RKO (cell line): Measurements from ENCODE around the gene QRFPR.
"Not testable (repeated sequence)": the region's sequence is repeated elsewhere in the genome, so short reads cannot be mapped to it uniquely, and the experiment has no call there.

ENCODE experiments used
- DNase-seq: peaks from one replicate; pipeline ENCODE4 v3.0.0-alpha.2; 2016; ENCODE audit warnings: low spot score

Gene QRFPR

DNA sequence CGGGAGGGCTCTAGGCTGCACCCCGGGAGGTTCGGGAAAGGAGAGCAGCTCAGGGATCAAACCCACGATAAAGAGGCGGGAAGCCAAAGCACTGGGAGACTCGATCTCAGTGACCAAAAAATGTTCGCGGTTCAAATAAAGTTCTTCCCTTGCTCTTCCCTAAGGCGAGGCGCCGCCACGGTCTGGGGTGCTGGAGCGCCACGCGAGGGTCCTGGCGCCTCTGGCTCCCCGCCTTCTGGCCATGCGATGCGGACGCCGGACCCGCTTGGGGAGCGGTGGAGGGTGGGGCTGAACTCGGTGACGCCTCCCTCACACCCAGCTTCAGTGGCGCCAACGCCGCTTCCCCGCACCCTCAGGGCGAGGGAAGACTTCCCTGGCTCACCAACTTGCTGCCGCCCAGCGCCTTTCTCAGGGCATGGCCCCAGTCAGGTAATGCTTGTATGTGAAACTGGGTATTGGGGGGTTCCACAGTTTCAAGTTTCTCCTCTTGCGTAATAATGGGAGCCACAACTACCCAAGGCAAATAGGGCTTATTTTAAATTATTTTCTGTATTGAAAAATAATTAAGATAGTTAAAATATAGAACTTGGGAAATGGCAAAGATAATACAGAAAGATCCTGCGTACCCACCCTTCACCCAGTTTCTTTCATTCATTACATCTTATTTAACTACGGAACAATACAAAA lies at the start of gene QRFPR:
TSS of gene QRFPR (minus strand) at position 243 of the 687 bp plus-strand sequence. CDS start 371 bp downstream, outside the sequence.
- DNase-seq, result no peak

DNA sequence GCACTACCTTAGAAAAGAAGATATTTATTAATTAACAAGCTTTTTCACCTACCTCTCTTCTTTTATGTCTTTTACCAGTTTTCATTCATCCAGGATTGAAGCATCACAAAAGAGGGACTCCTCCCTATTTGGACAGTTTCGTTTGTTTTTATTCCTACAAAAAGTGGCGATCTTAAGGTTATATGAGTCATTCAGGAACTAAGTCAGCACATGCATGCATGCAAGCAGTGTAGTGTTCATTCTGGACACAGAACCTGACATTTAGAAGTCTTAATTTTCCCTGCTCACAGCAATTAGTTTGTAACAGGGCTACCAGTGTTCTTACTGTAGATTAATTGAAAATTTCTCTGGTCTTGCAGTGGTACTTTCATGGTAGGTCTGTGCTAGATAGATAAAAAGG lies 47.9 kb upstream of the QRFPR start:
- DNase-seq, result peak; percentile 30

DNA sequence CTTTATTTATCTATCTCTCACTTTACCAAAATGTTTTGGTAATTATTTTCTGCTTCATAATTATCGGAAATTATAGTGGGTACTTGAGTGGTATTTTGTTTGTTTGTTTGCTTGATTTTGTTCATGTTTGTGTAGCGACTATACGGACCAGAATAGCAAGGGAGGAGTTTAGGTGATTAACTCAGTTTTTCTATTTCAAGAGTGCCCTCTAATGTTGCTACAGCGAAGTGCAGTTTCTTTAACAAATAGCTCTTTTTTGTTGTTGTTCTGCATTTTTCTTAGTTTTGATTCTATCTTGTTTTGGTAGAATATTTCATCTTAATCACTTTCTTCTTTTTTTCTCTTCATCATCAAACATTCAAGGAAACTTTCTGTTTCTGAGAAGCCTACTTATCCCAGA lies 40.8 kb upstream of the QRFPR start:
- DNase-seq, result no peak

DNA sequence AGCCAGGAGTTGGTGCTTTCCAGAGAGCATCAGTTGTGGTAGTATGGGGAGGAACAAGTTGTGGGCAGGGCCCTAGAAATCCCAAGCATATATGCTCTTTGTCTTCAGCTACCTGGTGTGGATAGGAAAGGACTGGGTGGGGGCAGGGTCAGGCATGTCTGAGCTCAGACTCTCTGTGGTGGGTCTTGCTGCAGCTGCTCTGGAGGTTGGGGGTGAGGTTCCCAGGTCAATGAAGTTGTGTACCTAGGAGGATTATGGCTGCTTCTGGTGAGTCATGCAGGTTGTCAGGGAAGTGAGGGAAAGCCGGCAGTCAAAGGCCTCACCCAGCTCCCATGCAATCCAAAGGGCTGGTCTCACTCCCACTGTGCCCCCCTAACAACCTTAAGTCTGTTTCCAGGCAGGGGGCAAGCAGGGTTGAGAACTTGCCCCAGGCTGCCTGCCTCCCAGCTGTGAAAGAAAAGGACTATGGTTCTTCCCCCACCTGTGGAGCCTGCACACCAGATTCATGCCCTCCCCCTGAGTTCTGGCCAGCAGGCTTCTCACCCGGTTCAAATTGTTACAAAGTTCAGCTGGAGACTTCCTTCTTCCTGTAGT lies 30.4 kb upstream of the QRFPR start:
- no peak for DNase-seq

DNA sequence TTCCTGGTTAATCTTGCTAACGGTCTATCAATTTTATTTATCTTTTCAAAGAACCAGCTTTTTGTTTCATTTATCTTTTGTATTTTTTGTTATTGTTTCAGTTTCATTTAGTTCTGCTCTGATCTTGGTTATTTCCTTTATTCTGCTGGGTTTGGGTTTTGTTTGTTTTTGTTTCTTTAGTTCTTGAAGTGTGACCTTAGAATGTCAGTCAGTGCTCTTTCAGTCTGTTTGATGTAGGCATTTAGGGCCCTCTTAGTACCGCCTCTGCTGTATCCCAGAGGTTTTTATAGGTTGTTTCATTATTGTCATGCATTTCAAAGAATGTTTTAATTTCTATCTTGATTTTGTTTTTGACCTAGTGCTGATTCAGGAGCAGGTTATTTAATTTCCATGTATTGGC lies 27.7 kb upstream of the QRFPR start:
- not testable (repeated sequence) for DNase-seq

DNA sequence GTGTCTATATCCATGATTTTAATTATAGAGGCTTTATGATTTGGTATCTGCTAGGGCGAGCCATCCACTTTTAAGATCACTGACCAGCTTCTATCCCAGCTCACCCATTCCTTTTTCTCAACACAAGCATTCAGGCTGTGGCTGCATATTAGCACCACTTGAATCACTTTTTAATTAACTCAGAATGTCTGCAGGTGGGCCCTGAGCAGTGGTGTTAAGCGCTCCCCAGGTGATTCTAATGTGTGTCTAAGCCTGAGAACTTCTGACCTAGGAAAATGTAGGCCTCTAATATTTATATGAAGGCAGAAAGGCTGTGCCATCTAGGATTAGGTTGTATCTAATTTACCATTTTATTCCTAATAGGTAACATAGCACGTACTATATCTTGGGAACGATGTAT lies 19.8 kb upstream of the QRFPR start:
- DNase-seq, result no peak

DNA sequence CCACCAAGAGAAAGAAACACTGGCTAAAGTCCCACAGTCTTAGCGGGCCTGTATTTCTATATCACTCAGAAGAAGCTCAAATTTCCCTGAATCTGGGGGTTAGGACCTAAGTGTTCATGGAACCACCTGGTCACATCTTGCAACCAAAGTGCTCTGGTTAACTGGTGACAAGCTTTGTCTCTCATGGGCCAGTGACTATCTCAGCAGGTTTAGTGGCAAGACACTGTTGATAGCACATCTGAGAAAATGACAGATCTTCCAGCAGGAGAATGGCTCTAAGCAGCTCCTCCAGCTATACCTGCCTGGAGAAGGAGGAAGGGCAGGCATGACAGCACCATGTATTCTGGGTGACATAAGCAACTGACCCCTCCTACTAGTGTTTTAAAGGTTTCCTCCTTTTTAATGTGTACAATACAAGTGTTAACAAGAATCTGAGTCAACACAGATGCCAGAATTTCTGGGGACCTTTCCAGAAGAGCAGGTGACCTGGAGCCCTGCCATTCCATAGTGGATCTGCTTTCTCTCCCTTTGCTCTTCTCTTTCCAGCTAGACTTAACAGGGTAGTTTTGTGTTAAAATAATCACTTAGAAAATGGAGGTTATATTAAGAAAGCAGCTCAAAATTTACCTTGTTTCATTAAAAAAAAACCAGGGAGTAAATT lies 17.3 kb upstream of the QRFPR start:
- no peak for DNase-seq

DNA sequence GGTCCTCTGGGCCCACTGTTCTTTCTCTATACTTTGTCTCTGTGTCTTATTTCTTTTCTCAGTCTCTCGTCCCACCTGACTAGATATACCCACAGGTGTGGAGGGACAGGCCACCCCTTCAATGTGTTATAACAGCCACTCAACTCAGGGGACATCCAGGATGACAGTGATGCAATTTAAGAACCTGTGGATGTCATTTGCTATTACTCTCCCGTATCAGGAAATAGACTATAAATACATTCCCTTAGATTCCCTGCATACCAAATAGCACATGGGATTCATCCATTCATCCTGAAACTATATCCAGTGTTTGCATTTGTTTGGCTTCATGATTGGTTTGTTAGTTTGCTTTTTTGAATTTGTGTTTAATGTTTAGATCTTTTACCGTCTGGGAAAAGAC lies 16.6 kb upstream of the QRFPR start:
- DNase-seq, result no peak

DNA sequence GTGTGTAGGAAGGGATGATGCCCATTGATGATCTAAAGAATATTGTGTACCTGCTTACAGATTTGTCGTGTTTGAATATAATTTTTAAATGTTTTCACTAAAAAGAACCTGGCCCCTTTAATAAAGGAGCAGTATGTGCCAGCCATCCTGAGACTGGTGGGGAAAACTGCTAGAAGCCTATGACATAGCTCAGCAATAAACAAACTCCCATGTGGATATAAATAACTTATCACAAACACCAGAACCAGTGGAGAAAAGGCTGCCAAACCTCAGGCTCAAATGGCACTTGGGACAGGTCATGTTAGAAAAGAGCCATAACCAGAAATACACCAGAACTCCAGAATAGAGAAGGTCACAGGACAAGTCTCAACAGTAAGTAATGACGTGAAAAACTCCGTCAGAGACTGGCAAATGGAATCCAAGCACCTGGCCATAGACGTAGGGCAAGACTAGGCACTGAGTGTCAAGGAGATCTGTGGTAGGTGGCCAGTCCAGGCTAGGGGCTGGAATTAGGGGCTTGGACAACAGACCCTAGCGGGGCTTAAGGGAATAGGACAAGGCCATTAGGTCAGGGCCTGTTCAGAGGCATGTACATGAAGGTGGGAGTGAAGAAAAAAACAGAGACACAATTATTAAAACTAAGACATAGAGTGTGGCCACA lies 11.7 kb upstream of the QRFPR start:
- no peak for DNase-seq

DNA sequence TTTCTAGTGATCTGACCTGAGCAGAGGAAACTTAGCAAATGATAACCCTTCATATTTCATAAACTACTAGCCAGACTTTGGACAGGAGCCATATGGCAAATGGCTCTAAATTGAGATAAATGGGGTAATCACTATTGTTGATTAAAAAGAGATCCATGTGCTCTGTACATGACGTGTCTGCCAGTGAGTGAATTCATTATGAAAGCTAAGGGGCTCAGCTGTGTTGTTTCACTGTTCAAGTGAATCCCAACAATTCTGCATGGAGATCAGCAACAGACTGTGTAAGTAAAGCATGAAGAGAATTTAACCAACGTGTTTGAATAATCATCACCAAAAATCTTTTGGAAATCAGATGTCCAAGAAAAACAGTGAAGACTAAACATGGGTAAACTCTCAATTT lies 9.5 kb upstream of the QRFPR start:
- no peak for DNase-seq

DNA sequence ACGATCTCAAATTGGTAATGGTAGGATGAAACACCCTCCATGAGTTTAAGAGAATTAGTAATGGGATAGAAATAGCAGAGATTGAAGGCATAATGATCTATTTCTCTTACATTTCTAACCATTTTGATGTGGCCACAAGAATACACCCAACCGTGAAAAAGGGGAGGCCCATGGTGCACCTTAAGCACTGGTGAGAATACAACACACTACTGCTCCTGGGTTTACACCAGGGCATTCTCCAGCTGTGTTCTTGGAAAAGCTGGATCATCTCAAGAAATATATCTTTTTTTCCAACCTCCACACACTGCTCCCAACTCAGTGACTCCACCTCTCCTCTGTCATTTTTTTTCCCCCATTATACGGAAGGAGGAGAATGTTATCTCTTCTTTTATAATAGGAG lies 1.5 kb downstream of the QRFPR start:
- DNase-seq, result no peak

DNA sequence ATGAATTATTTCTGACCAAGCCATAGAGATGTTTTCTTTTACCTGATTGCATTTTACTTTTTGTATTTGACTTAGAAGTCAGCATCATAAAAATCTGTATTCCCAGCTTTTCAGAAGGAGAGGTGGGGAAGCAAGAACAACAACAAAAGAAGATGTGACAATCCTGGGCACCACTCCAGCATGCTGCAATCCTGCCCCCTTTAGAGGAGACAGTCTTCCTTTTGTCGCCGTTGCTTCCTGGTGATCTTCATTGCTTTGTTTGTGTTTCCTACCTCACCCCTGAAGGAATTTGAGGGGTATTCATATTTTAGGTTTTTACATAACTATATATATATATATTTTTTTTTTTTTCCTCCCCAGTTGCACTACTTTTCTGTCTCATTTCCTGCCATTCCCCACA lies 3.7 kb downstream of the QRFPR start:
- DNase-seq, result no peak

DNA sequence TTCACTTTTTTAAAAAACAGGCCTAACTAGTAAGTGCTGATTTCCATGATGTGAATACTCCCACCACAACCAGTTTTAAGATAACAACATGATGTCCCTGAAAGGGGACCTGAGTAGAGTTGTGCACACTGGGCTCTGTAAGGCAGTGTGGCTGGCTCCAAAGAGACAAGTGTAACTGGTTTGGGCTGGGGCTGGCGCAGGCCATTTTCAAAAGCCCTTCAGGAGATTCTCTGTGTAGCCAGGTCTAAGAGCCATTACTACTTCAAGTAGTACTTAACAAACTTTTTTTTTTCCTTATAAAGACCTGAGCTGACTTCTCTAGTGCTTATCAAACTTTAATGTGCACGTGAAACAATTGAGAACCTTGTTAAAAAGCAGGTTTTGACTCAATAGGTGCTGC lies 4.3 kb downstream of the QRFPR start:
- DNase-seq, result no peak

DNA sequence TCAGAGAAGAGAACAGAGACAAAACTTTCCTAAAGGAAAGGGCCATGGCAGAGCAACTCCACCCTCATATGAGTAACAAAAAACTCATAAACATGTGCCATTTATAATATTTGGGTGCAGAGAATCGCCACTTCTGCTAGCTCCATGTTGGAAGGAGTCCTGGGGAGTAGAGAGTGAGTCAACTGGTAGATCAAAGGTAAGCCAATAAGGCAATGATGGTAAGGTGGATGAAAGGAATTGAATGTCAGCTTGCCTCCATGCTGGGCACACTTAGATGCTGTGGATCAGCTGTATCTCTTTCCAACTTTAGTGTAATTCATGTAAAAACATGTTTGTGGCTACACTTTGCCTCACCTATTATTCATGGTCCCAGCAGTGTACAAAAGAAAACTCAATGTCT lies 4.7 kb downstream of the QRFPR start:
- no peak for DNase-seq

DNA sequence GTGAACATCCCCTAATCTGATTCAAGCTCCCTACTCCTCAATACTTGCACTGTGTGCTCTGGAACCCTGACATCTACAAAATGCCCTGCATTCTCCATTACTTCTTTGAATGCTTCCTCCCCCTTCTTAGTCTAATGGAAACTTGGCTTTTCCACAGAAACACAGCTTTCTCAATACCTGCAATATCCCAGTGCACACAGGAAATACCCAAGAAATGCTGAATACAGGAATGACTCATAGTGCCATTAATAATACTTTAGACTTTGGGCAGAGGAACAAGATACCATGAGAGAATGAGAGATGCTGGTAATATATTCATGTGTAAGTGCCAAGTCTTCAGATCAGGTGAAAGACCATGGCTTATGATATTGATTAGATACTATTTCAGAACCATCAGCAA lies 5.6 kb downstream of the QRFPR start:
- DNase-seq, result peak; percentile 21

DNA sequence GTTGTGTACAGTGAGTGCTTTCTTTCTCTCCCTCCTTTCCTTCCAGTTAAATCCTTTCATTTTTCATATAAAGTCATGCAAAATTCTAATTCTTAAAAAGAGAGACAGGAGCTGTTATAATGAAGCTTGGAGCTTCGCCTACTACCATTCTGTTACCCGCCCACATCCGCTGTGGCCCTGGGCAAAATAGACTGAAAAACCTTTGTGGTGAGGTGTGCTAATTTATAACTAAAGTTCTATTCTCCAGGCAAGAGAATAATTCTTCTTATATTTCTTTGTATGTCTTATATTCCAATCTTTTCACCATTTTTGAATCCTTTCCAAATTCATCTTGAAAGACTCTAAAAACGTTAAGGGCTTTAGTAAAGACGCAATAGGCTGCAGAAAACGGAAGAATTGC lies 7.0 kb downstream of the QRFPR start:
- DNase-seq, result no peak

DNA sequence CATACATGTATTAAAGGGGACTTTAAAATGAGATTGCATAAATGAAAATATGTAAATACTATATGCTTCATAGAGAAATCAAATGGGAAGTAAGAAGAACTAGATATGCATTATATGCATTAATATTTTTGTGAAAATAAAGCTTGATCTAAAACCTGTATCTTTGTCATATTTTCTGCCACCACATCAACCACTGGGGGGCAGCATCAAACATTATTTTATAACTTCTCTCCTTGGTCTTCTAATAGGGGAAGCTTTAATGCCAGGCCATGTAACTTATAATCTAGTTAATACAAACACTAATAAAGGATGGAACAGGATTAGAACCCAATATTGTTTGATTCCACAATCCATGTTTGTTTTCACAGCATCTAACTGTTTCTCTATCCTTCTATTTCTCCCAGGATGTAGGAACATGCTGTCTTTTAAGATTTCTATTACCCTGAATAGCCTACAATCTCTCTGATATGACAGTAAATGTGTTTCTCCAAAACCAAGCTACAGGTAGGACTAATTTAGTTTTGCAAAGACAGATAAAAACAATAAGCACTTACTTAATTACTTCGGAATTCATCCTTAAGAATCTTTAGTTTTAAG lies 10.0 kb downstream of the QRFPR start:
- peak; percentile 56 for DNase-seq

DNA sequence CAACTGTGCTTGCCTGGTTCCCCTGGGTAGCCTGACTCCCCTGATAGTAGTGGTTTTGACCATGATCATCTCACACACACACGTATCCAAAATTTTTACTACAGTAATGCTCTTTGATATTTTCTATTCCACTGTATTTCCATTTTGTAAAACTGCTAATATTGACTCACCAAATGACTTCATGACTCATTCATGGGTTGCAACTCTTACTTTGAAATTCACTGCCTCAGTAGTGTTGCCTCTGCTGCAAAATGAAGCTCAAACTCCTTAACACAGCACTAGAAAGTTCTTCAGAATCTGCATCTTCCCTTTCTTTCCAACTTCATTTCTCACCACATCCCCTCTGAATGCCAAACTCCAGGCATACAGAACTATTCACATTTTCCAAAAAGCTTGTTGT lies 20.3 kb downstream of the QRFPR start:
- DNase-seq, result no peak

DNA sequence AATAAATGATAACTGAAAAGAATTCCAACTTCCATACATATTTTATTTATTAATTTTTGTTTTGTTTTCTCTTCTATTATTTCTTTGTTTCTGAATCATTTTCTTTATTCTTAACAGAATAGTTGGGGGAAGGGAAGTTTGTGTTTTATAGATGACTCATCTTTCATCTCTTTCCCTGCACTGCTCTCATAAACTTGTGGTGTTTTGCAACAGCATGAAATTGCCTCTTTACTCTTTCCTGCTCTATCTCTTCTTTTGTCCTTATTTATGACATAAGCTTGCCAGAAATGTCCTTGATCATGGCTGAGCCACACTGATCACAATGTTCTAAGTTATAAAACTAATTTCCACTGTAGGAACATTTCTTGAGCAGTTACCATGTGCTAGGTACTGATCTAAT lies 22.3 kb downstream of the QRFPR start:
- no peak for DNase-seq

DNA sequence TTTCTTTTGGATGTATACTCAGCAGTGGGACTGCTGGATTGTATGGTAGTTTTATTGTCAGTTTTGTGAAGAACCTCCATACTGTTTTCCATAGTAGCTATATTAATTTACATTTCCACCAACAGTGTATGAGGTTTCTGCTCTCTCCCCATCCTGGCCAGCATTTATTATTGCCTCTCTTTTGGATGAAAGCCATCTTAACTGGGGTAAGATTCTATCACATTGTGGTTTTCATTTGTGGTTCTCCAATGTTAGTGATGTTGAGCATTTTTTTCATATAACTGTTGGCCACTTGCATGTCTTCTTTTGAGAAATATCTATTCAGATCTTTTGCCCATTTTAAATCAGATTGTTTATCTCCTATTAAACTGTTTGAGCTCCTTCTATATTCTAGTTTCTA lies 27.6 kb downstream of the QRFPR start:
- no peak for DNase-seq

DNA sequence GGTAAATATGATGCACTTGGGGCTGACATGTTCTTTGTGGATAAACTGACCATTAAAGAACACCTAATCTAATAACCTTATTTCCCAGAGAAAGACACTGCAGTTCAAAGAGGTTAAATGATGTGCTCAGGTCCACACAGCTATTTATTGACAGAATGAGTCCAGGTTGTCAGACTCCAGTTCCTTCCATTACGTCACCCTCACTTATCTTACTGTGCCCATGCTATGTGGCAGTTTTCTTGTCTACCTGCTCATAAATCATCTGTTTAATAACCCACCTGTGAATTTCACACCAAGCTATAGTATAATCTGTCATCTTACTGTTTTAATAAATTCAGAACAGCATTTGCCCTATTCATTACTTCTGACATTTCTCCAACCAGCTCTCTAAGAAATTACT lies 36.7 kb downstream of the QRFPR start:
- DNase-seq, result no peak

DNA sequence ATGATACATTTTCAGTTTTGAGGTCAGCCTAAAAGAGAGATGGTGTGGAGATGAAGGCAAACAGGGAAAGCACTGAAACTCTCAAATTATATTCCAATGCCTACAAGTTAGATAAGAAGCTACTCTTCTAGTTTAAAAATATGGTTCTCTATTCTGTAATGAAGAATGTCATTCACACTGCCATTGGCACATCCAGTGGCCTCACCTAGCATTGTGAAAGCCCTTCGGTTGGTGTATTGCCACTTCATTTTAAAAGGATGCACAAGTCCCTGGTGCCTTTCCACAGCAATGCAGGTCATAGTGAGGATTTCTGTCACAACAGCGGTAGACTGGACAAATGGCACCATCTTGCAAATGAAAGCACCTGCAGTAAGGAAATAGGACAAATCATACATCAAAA lies 40.6 kb downstream of the QRFPR start:
- DNase-seq, result no peak

DNA sequence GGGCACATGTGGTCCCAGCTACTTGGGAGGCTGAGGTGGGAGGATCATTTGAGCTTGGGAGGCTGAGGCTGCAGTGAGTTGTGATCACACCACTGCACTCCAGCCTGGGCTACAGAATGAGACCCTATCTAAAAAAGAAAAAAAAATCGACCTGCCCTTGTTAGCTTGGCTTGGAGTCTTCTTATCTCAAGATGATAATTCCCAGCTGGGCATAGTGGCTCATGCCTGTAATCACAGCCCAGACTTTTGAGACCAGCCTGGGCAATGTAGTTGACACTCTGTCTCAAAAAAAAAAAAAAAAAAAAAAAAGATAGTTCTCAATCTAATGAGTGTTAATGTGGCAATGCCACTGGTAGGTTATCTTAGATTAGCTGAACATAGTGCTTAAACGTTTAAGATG lies 41.0 kb downstream of the QRFPR start:
- DNase-seq, result no peak
